HEK293 (cell line): ENCODE results near the gene CHST3.

Experiments
- CTCF ChIA-PET: fragments of 350-600 bp; formaldehyde crosslinking; extraction: SDS; loops from one replicate; lab custom pipeline; 2021; ENCODE audit warnings: antibody characterized with exemption; lab: Yijun Ruan, JAX
- POLR2A ChIA-PET: fragments of 300-600 bp; formaldehyde crosslinking; extraction: SDS; loops from one replicate; lab custom pipeline; 2020; ENCODE audit warnings: antibody characterized with exemption, inconsistent platforms; lab: Yijun Ruan, JAX
- H3K27ac ChIP-seq: fragments of 200-500 bp; sonication (Bioruptor generic); 2 replicates; pipeline ENCODE4 v1.5.1; 2014; ENCODE audit warnings: low read depth, low read length, control low read depth, inconsistent platforms; ENCODE audit errors: extremely low read depth
- H3K36me3 ChIP-seq, 2 experiments: fragments of 200-500 bp in 1 of 2; sonication (Bioruptor generic) in 1 of 2; 1 replicate in 1 of 2; 2 replicates in 1 of 2; pipeline ENCODE4 v1.5.1; 2014 to 2017; ENCODE audit warnings: inconsistent platforms in 2 of 2, low read length in 2 of 2; ENCODE audit not compliant: control insufficient read depth in 2 of 2, insufficient read depth in 1 of 2
- H3K4me1 ChIP-seq: fragments of 200-500 bp; sonication (Bioruptor generic); 2 replicates; pipeline ENCODE4 v1.5.1; 2014; ENCODE audit warnings: mild to moderate bottlenecking, low read length, inconsistent platforms; ENCODE audit not compliant: control insufficient read depth, insufficient read depth
- H3K4me3 ChIP-seq: 2 replicates; pipeline ENCODE4 v1.5.1; 2011; ENCODE audit warnings: low read depth, mild to moderate bottlenecking, control low read depth, low read length, moderate library complexity
- H3K9me3 ChIP-seq: fragments of 200-500 bp; sonication (Bioruptor generic); 2 replicates; pipeline ENCODE4 v1.5.1; 2014; ENCODE audit warnings: low read depth, low read length, inconsistent platforms; ENCODE audit not compliant: control insufficient read depth, insufficient read depth
- HOXA7 ChIP-seq: sonication (generic); formaldehyde crosslinking; IDR thresholded peaks from 2 replicates; pipeline ENCODE4 v1.8.1; 2022; ENCODE audit warnings: missing genetic modification reagents, borderline replicate concordance
- IKZF3 ChIP-seq: fragments of 450-650 bp; IDR thresholded peaks from 2 replicates; pipeline ENCODE4 v1.5.0; 2018; ENCODE audit warnings: missing biosample characterization, mild to moderate bottlenecking, missing genetic modification characterization, moderate library complexity
- KLF8 ChIP-seq: fragments of 450-650 bp; formaldehyde crosslinking; IDR thresholded peaks from 2 replicates; pipeline ENCODE4 v1.5.1; 2016; ENCODE audit warnings: missing biosample characterization, missing genetic modification characterization
- SP2 ChIP-seq: fragments of 450-650 bp; formaldehyde crosslinking; IDR thresholded peaks from 2 replicates; pipeline ENCODE4 v1.5.1; 2016; ENCODE audit warnings: missing biosample characterization, missing genetic modification characterization
- TRIM28 ChIP-seq: IDR thresholded peaks from 2 replicates; pipeline ENCODE4 v1.6.1; 2011; ENCODE audit warnings: low read length, control low read depth, borderline replicate concordance
- ZBTB17 ChIP-seq: fragments of 450-650 bp; formaldehyde crosslinking; IDR thresholded peaks from 2 replicates; pipeline ENCODE4 v1.5.1; 2016; ENCODE audit warnings: missing biosample characterization, missing genetic modification characterization
- ZEB2 ChIP-seq: fragments of 450-650 bp; formaldehyde crosslinking; IDR thresholded peaks from 2 replicates; pipeline ENCODE4 v1.5.1; 2016; ENCODE audit warnings: missing biosample characterization, missing genetic modification characterization
- ZNF138 ChIP-seq: fragments of 450-650 bp; formaldehyde crosslinking; IDR thresholded peaks from 2 replicates; pipeline ENCODE4 v1.5.1; 2016; ENCODE audit warnings: missing biosample characterization, missing genetic modification characterization, borderline replicate concordance
- ZNF19 ChIP-seq: fragments of 450-650 bp; formaldehyde crosslinking; IDR thresholded peaks from 2 replicates; pipeline ENCODE4; 2016; ENCODE audit warnings: missing biosample characterization, missing genetic modification characterization, low read depth
- ZNF354C ChIP-seq: fragments of 450-650 bp; formaldehyde crosslinking; IDR thresholded peaks from 2 replicates; pipeline ENCODE4 v1.5.1; 2016; ENCODE audit warnings: missing biosample characterization, missing genetic modification characterization, low read depth, borderline replicate concordance
- ZNF366 ChIP-seq: fragments of 450-650 bp; formaldehyde crosslinking; conservative IDR thresholded peaks from 2 replicates; pipeline ENCODE4 v1.5.1; 2016; ENCODE audit warnings: missing biosample characterization, missing genetic modification characterization
- ZNF423 ChIP-seq: fragments of 450-650 bp; formaldehyde crosslinking; IDR thresholded peaks from 2 replicates; pipeline ENCODE4 v1.5.1; 2016; ENCODE audit warnings: missing biosample characterization, missing genetic modification characterization
- ZNF600 ChIP-seq: fragments of 450-650 bp; formaldehyde crosslinking; IDR thresholded peaks from 2 replicates; pipeline ENCODE4 v1.5.1; 2016; ENCODE audit warnings: missing biosample characterization, missing genetic modification characterization
- ZNF843 ChIP-seq: fragments of 450-650 bp; formaldehyde crosslinking; IDR thresholded peaks from 2 replicates; pipeline ENCODE4 v1.5.1; 2016; ENCODE audit warnings: missing biosample characterization, missing genetic modification characterization
- ZSCAN30 ChIP-seq: fragments of 450-650 bp; IDR thresholded peaks from 2 replicates; pipeline ENCODE4 v1.5.1; 2018; ENCODE audit warnings: missing biosample characterization, mild to moderate bottlenecking, missing genetic modification characterization, moderate library complexity
- ZXDB ChIP-seq: fragments of 450-650 bp; formaldehyde crosslinking; IDR thresholded peaks from 2 replicates; pipeline ENCODE4 v1.5.1; 2016; ENCODE audit warnings: missing biosample characterization, missing genetic modification characterization
- TF ChIP-seq, protein P1 (sequence below): fragments of 450-650 bp; formaldehyde crosslinking; IDR thresholded peaks from 2 replicates; pipeline ENCODE4 v1.5.1; 2017; ENCODE audit warnings: missing biosample characterization, missing genetic modification characterization
- TF ChIP-seq, protein P2 (sequence below): fragments of 450-650 bp; formaldehyde crosslinking; IDR thresholded peaks from 2 replicates; pipeline ENCODE4 v1.5.1; 2016; ENCODE audit warnings: missing biosample characterization, missing genetic modification characterization
- TF ChIP-seq, protein P3 (sequence below): fragments of 450-650 bp; formaldehyde crosslinking; IDR thresholded peaks from 2 replicates; pipeline ENCODE4 v1.5.1; 2016; ENCODE audit warnings: missing biosample characterization, missing genetic modification characterization
- TF ChIP-seq, protein P4 (sequence below): fragments of 450-650 bp; formaldehyde crosslinking; IDR thresholded peaks from 2 replicates; pipeline ENCODE4 v1.5.1; 2016; ENCODE audit warnings: missing biosample characterization, missing genetic modification characterization
- TF ChIP-seq, protein P5 (sequence below): fragments of 450-650 bp; formaldehyde crosslinking; IDR thresholded peaks from 2 replicates; pipeline ENCODE4 v1.5.1; 2017; ENCODE audit warnings: missing biosample characterization, mild to moderate bottlenecking, missing genetic modification characterization, moderate library complexity
- TF ChIP-seq, protein P6 (sequence below): fragments of 450-650 bp; formaldehyde crosslinking; IDR thresholded peaks from 2 replicates; pipeline ENCODE4 v1.5.1; 2016; ENCODE audit warnings: missing biosample characterization, missing genetic modification characterization

The CHST3 gene, protein sequence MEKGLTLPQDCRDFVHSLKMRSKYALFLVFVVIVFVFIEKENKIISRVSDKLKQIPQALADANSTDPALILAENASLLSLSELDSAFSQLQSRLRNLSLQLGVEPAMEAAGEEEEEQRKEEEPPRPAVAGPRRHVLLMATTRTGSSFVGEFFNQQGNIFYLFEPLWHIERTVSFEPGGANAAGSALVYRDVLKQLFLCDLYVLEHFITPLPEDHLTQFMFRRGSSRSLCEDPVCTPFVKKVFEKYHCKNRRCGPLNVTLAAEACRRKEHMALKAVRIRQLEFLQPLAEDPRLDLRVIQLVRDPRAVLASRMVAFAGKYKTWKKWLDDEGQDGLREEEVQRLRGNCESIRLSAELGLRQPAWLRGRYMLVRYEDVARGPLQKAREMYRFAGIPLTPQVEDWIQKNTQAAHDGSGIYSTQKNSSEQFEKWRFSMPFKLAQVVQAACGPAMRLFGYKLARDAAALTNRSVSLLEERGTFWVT

DNA sequence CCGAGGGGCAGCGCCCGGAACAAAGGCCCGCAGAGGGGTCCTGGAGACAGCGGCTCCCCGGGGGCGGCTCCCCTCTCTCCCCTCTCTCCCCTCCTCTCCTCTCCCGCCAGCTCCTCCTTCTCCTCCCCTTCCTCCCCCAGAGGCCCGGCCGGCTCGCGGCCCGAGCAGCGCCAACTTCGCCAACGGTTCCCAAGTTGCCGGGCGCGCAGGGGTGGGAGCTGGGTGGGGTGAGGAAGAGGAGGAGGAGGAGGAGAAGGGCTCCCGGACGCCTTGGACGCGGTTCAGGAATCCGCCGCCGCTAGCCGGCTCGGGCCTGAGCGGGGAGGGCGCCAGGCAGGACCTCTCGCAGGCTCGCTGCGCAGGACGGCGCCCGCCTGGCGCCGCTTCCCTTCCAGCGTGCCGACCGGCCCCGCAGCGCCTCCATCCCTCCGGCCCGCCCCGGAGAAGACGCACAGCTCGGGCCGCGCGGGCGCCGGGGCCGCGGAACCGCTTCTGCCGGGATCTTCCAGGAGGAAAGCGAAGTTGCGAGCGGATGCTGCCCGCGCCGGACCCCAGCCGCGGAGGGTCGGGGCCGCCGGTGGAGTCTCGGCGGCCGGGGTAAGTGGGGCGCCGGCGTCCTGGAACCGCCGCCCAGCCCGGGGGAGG is at the start of gene CHST3:
CHST3 (plus strand) TSS at position 298 of the 645 bp plus-strand sequence. CDS start 41,448 bp downstream, outside the sequence.
- Histone ChIP-seq H3K36me3 (no peaks in the 10 kb centered on the region), H3K4me3 (peak within 1 kb of the TSS; percentile 62), H3K27ac (peak within 1 kb of the TSS; percentile 77; the same call in 1 of the 2 replicates), H3K9me3 (no peaks in the 10 kb centered on the region), H3K4me1 (peaks cover 9% of the 10 kb centered on the region)
- ChIA-PET POLR2A (interaction anchor here (0.7 to 1.3 kb wide), 3 partner anchors 11 to 113 kb away, joined by 3 to 4 read pairs (median 3); partner anchors contain the start of gene PSAP), CTCF (interaction anchor here (0.5 to 1.9 kb wide), 4 partner anchors 68 to 85 kb away, joined by 3 to 8 read pairs (median 6); no protein-coding TSS in a partner anchor)
- TF ChIP-seq ZNF600 (tag by site-specific recombination) (peak; percentile 87), ZNF366 (tag by site-specific recombination) (peak; percentile 50), ZXDB (tag by site-specific recombination) (peak; percentile 40; the same call in 1 of the 2 replicates), ZNF138 (tag by site-specific recombination) (no peak), ZNF19 (tag by site-specific recombination) (no peak), ZNF843 (tag by site-specific recombination) (0 out of 2 replicates have a peak, but pooled peaks have one; percentile 29), HOXA7 (CRISPR knock-in tag) (no peak), ZEB2 (tag by site-specific recombination) (0 out of 2 replicates have a peak, but pooled peaks have one; percentile 26), SP2 (0 out of 2 replicates have a peak, but pooled peaks have one; percentile 21), ZNF354C (tag by site-specific recombination) (no peak), IKZF3 (peak; percentile 59), TRIM28 (no peak), ZSCAN30 (tag by site-specific recombination) (no peak), ZNF423 (tag by site-specific recombination) (peak; percentile 66; the same call in 1 of the 2 replicates), KLF8 (peak; percentile 56; the same call in 1 of the 2 replicates), ZBTB17 (tag by site-specific recombination) (peak; percentile 6)
- TF ChIP-seq, protein P1, sequence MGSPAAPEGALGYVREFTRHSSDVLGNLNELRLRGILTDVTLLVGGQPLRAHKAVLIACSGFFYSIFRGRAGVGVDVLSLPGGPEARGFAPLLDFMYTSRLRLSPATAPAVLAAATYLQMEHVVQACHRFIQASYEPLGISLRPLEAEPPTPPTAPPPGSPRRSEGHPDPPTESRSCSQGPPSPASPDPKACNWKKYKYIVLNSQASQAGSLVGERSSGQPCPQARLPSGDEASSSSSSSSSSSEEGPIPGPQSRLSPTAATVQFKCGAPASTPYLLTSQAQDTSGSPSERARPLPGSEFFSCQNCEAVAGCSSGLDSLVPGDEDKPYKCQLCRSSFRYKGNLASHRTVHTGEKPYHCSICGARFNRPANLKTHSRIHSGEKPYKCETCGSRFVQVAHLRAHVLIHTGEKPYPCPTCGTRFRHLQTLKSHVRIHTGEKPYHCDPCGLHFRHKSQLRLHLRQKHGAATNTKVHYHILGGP (tag by site-specific recombination): no peak
- TF ChIP-seq, protein P2, sequence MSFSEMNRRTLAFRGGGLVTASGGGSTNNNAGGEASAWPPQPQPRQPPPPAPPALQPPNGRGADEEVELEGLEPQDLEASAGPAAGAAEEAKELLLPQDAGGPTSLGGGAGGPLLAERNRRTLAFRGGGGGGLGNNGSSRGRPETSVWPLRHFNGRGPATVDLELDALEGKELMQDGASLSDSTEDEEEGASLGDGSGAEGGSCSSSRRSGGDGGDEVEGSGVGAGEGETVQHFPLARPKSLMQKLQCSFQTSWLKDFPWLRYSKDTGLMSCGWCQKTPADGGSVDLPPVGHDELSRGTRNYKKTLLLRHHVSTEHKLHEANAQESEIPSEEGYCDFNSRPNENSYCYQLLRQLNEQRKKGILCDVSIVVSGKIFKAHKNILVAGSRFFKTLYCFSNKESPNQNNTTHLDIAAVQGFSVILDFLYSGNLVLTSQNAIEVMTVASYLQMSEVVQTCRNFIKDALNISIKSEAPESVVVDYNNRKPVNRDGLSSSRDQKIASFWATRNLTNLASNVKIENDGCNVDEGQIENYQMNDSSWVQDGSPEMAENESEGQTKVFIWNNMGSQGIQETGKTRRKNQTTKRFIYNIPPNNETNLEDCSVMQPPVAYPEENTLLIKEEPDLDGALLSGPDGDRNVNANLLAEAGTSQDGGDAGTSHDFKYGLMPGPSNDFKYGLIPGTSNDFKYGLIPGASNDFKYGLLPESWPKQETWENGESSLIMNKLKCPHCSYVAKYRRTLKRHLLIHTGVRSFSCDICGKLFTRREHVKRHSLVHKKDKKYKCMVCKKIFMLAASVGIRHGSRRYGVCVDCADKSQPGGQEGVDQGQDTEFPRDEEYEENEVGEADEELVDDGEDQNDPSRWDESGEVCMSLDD (tag by site-specific recombination): peak; percentile 20; the same call in 1 of the 2 replicates
- TF ChIP-seq, protein P3, sequence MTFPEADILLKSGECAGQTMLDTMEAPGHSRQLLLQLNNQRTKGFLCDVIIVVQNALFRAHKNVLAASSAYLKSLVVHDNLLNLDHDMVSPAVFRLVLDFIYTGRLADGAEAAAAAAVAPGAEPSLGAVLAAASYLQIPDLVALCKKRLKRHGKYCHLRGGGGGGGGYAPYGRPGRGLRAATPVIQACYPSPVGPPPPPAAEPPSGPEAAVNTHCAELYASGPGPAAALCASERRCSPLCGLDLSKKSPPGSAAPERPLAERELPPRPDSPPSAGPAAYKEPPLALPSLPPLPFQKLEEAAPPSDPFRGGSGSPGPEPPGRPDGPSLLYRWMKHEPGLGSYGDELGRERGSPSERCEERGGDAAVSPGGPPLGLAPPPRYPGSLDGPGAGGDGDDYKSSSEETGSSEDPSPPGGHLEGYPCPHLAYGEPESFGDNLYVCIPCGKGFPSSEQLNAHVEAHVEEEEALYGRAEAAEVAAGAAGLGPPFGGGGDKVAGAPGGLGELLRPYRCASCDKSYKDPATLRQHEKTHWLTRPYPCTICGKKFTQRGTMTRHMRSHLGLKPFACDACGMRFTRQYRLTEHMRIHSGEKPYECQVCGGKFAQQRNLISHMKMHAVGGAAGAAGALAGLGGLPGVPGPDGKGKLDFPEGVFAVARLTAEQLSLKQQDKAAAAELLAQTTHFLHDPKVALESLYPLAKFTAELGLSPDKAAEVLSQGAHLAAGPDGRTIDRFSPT (tag by site-specific recombination): peak; percentile 34; the same call in 1 of the 2 replicates
- TF ChIP-seq, protein P4, sequence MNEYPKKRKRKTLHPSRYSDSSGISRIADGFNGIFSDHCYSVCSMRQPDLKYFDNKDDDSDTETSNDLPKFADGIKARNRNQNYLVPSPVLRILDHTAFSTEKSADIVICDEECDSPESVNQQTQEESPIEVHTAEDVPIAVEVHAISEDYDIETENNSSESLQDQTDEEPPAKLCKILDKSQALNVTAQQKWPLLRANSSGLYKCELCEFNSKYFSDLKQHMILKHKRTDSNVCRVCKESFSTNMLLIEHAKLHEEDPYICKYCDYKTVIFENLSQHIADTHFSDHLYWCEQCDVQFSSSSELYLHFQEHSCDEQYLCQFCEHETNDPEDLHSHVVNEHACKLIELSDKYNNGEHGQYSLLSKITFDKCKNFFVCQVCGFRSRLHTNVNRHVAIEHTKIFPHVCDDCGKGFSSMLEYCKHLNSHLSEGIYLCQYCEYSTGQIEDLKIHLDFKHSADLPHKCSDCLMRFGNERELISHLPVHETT (tag by site-specific recombination): no peak
- TF ChIP-seq, protein P5, sequence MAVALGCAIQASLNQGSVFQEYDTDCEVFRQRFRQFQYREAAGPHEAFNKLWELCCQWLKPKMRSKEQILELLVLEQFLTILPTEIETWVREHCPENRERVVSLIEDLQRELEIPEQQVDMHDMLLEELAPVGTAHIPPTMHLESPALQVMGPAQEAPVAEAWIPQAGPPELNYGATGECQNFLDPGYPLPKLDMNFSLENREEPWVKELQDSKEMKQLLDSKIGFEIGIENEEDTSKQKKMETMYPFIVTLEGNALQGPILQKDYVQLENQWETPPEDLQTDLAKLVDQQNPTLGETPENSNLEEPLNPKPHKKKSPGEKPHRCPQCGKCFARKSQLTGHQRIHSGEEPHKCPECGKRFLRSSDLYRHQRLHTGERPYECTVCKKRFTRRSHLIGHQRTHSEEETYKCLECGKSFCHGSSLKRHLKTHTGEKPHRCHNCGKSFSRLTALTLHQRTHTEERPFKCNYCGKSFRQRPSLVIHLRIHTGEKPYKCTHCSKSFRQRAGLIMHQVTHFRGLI (tag by site-specific recombination): no peak
- TF ChIP-seq, protein P6, sequence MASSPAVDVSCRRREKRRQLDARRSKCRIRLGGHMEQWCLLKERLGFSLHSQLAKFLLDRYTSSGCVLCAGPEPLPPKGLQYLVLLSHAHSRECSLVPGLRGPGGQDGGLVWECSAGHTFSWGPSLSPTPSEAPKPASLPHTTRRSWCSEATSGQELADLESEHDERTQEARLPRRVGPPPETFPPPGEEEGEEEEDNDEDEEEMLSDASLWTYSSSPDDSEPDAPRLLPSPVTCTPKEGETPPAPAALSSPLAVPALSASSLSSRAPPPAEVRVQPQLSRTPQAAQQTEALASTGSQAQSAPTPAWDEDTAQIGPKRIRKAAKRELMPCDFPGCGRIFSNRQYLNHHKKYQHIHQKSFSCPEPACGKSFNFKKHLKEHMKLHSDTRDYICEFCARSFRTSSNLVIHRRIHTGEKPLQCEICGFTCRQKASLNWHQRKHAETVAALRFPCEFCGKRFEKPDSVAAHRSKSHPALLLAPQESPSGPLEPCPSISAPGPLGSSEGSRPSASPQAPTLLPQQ (tag by site-specific recombination): 0 out of 2 replicates have a peak, but pooled peaks have one; percentile 26
